Measurements from ENCODE around the gene PML.
A peak's percentile ranks its signal among the peaks of the same experiment; 100 is the strongest.

PML gene, protein sequence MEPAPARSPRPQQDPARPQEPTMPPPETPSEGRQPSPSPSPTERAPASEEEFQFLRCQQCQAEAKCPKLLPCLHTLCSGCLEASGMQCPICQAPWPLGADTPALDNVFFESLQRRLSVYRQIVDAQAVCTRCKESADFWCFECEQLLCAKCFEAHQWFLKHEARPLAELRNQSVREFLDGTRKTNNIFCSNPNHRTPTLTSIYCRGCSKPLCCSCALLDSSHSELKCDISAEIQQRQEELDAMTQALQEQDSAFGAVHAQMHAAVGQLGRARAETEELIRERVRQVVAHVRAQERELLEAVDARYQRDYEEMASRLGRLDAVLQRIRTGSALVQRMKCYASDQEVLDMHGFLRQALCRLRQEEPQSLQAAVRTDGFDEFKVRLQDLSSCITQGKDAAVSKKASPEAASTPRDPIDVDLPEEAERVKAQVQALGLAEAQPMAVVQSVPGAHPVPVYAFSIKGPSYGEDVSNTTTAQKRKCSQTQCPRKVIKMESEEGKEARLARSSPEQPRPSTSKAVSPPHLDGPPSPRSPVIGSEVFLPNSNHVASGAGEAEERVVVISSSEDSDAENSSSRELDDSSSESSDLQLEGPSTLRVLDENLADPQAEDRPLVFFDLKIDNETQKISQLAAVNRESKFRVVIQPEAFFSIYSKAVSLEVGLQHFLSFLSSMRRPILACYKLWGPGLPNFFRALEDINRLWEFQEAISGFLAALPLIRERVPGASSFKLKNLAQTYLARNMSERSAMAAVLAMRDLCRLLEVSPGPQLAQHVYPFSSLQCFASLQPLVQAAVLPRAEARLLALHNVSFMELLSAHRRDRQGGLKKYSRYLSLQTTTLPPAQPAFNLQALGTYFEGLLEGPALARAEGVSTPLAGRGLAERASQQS

DNA sequence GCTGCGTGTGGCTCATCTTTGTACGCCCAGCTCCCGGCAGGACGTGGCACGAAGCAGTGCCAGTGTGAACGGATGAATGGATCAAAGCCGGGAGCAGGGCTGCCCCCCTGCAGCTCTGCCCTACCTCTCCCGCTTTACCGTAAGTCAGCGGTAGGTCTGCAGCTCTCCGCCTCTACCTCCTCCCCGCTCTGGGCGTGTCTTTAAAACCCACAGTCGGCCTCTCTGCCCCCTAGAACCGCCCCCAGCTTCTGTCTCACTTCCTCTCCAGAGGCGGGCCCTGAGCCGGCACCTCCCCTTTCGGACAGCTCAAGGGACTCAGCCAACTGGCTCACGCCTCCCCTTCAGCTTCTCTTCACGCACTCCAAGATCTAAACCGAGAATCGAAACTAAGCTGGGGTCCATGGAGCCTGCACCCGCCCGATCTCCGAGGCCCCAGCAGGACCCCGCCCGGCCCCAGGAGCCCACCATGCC, at the start of gene PML:
TSS of gene PML (plus strand) at position 304 of the 471 bp plus-strand sequence. CDS start at position 401, 97 bp downstream.
- peak; percentile 95 for DNase-seq (ENCODE audit: low read depth)

GRCh38 chr15:73945130-73945508, 49.4 kb upstream of the PML start:
- DNase-seq (ENCODE audit: low read depth): no peak

- no peak for DNase-seq (ENCODE audit: low read depth)
Observed at GRCh38 chr15:73946046-73946721, 48.3 kb upstream of the PML start.

- DNase-seq (ENCODE audit: low read depth): no peak
Observed at GRCh38 chr15:73946795-73947370, 47.6 kb upstream of the PML start.

- no peak for DNase-seq (ENCODE audit: low read depth)
Observed at GRCh38 chr15:73947651-73948050, 46.9 kb upstream of the PML start.

GRCh38 chr15:73948396-73948795, 46.1 kb upstream of the PML start:
- DNase-seq (ENCODE audit: low read depth): no peak

DNA sequence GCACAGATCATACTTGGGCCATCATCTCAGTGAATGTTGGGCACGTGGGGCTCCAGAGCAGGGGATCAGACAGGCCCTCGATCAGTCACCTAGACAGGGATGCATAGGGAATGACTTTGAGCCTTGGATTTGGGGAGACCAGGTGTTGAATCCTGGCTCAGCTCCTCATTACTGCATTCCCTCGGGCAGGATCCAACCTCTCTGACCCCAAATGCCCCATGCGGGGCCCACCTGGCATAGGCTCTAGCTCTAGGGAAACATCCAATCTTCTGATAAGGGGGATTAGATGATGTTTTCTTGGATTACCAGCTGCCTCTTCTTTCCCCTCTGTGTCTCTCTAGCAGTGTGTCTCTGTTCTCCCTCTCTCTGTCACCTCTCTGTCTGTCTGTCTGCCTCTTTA, 45.5 kb upstream of the PML start:
- DNase-seq (ENCODE audit: low read depth): no peak

GRCh38 chr15:73949496-73949895, 45.0 kb upstream of the PML start:
- no peak for DNase-seq (ENCODE audit: low read depth)

GRCh38 chr15:73950479-73950830, 44.1 kb upstream of the PML start:
- no peak for DNase-seq (ENCODE audit: low read depth)

DNA sequence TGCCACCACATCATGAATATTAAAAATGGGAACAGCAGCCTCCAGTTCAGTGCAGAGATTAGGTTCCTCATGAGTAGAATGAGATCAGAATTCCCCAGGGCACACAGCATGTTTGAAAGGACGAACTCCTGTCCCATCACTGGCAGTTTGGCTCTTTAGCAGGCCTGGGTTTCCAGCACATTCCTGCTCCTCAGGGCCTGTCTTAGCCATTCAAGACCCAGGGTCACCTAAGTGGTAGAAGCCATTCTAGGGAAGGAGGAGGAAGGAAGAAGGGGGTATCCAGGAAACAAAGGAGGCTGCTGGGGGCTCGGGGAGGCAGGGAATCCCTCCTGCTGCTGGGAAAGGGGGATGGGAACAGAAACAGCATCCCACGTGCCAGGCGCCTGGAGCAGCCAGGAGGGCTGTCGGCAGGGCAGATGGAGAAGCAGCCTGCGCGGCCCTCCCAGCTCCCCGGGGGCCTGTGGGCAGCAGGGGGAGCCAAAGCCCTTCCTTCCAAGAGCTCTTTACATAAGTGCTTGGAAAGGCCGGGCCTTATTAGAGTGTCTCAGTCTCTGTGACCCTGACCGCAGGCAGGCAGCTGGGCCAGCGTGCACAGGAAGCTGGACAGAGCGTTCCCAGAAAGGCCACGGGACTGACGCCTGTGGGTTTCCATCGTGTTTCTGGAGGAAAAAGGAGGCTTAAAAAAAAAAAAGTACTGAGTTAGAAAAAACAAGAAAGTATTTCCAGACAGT, 43.5 kb upstream of the PML start:
- peak; percentile 99 for DNase-seq (ENCODE audit: low read depth)

DNA sequence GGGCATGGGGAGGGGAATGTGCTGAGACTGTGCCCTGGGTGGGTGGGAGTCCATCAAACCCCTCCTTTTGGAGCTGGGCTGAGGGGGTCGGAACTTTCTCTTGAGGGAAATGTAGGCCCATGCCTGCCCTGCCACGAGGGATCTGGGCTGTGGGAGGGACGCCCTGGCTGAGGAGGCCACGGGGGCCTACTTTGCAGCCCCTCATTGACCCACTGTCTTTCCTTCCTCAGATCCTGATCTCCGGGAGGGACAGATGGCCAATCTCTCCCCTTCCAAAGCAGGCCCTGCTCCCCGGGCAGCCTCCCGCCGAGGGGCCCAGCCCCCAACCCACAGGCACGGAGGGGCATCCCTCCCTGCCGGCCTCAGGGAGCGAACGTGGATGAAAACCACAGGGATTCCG, 42.9 kb upstream of the PML start:
- no peak for DNase-seq (ENCODE audit: low read depth)

- DNase-seq (ENCODE audit: low read depth): no peak
Observed at GRCh38 chr15:73952171-73952912, 42.2 kb upstream of the PML start.

GRCh38 chr15:73952913-73953750, 41.4 kb upstream of the PML start:
- no peak for DNase-seq (ENCODE audit: low read depth)

- no peak for DNase-seq (ENCODE audit: low read depth)
Observed at GRCh38 chr15:73954188-73955145, 40.0 kb upstream of the PML start.

DNA sequence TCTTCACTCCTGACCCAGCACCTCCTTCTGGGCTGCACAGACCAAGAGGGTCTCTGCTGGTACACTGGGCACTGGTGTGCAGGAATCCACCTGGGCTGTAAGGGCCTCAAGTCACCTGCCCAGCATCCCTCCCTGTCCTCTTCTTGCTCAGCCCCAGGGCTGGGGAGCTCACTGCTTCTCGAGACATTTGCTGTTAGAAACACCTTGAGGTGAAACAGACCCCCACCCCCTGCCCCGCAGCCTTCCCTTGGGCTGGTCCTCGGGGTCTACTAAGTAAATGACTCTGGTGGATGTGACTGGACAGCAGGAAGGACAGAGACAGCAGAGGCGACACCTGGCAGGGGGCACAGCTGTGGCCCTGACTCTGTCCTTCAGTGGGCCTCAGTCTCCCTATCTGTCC, 39.2 kb upstream of the PML start:
- DNase-seq (ENCODE audit: low read depth): no peak

DNA sequence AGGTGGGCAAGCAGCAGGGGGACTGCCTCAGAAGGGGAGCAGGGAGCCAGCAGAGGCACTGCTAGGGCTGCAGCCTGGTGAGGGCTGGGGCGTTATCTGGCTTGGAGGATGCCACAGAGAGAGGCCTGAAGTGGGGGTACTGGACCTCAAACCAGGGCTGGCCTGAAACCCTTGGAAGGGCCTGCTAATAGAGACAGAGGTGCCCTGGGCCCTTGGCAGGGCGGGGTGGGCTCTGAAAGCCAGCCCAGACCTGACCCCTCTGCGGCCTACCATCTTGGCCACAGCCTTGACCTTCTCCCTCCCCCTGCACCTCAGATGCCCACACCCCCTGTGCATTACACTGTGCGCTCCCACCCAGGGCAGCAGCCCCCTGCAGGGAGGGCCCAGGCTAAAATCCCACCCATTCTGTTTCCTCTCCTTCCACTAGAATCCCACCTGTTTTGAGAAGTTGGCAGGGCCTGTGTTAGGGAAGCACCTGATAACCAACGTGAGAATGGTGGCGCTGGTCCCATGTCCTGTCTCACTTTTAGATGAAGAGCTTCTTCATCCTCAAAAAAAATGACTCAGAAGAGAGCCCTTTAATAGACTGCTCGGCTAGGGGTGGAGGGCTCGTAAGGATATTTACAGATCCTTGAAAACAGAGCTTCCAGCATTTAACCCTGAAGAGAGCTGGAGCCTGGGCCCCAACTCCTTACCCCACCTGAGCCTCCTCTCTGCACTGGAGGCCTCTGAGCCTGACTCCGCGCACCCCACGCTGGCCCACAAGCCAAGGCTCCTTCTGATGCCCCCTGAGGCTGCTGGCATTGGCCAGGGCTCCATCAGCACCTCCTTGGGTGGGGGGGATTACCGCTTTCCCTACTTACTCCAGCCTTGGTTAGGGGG, 38.4 kb upstream of the PML start:
- no peak for DNase-seq (ENCODE audit: low read depth)

GRCh38 chr15:73956743-73957135, 37.8 kb upstream of the PML start:
- DNase-seq (ENCODE audit: low read depth): peak; percentile 82

- no peak for DNase-seq (ENCODE audit: low read depth)
Observed at GRCh38 chr15:73957276-73957675, 37.2 kb upstream of the PML start.
